Neural cell (in vitro differentiated cells): ENCODE measurements around the gene EML6.

ENCODE experiments used
- MXI1 ChIP-seq: fragments of 450-650 bp; conservative IDR thresholded peaks from 2 replicates; pipeline ENCODE4 v1.6.1; 2014; ENCODE audit warnings: antibody characterized with exemption, mild to moderate bottlenecking; ENCODE audit not compliant: poor library complexity, severe bottlenecking
- POLR2AphosphoS5 ChIP-seq: IDR thresholded peaks from 2 replicates; pipeline ENCODE4 v1.6.1; 2012
- TF ChIP-seq, protein P1 (sequence below): fragments of 450-650 bp; IDR thresholded peaks from 2 replicates; pipeline ENCODE4 v1.5.1; 2014; ENCODE audit warnings: antibody characterized with exemption, mild to moderate bottlenecking, moderate library complexity; ENCODE audit not compliant: poor library complexity, severe bottlenecking

DNA sequence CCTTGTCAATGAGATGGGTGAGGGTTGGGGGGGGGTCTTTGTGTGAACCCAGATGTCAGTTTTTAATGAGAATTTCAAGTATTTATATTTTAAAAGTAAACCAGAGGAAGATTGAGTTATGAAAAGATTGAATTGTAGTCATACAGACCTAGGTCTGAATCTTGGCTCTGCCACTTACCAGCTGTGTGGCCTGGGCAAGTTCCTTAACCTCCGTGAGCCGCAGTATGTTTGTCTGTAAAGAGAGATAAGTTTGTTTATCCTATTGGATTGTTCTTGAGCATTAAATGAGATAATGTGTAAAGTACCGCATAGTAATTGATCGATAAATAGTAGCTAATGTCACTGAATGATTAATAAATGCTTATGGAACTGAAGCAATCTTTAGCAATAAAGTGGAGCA, 63.8 kb downstream of the EML6 start:
- TF ChIP-seq, protein P1, sequence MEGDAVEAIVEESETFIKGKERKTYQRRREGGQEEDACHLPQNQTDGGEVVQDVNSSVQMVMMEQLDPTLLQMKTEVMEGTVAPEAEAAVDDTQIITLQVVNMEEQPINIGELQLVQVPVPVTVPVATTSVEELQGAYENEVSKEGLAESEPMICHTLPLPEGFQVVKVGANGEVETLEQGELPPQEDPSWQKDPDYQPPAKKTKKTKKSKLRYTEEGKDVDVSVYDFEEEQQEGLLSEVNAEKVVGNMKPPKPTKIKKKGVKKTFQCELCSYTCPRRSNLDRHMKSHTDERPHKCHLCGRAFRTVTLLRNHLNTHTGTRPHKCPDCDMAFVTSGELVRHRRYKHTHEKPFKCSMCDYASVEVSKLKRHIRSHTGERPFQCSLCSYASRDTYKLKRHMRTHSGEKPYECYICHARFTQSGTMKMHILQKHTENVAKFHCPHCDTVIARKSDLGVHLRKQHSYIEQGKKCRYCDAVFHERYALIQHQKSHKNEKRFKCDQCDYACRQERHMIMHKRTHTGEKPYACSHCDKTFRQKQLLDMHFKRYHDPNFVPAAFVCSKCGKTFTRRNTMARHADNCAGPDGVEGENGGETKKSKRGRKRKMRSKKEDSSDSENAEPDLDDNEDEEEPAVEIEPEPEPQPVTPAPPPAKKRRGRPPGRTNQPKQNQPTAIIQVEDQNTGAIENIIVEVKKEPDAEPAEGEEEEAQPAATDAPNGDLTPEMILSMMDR = no peak
- TF ChIP-seq MXI1 (no peak), POLR2AphosphoS5 (no peak)
